MV-4-11 (cell line): ENCODE measurements around the gene STOML2.

Source experiments
- DNase-seq: peaks from one replicate; lab custom pipeline; 2025; lab: John Stamatoyannopoulos, UW

The STOML2 gene

GRCh38 chr9:35107297-35108290 is 4.7 kb upstream of the STOML2 start:
- no peak for DNase-seq

GRCh38 chr9:35106343-35106730 is 3.4 kb upstream of the STOML2 start:
- DNase-seq: no peak

- no peak for DNase-seq
Measured at GRCh38 chr9:35105571-35106342, 2.8 kb upstream of the STOML2 start.

- DNase-seq: no peak
Measured at GRCh38 chr9:35105126-35105525, 2.2 kb upstream of the STOML2 start.

- DNase-seq: no peak
Measured at GRCh38 chr9:35104586-35104985, 1.7 kb upstream of the STOML2 start.

GRCh38 chr9:35103660-35104191 is 795 bp upstream of the STOML2 start:
- DNase-seq: no peak

GRCh38 chr9:35102465-35102768 is 514 bp downstream of the STOML2 start:
- DNase-seq: no peak

- DNase-seq: no peak
Measured at GRCh38 chr9:35097573-35097972, 5.4 kb downstream of the STOML2 start.

- peak; percentile 80 for DNase-seq
Measured at GRCh38 chr9:35096035-35096849, 6.7 kb downstream of the STOML2 start, which contains the start of gene PIGO. PIGO (minus strand) TSS chr9:35096591; CDS start chr9:35095565, 1,026 bp downstream.

- DNase-seq: no peak
Measured at GRCh38 chr9:35091536-35091935, 11.4 kb downstream of the STOML2 start.

GRCh38 chr9:35089434-35089833 is 13.5 kb downstream of the STOML2 start:
- no peak for DNase-seq

- no peak for DNase-seq
Measured at GRCh38 chr9:35085078-35085477, 17.9 kb downstream of the STOML2 start.

GRCh38 chr9:35079426-35080341 is 23.2 kb downstream of the STOML2 start, which contains the start of gene FANCG:
FANCG (minus strand) TSS chr9:35079942; CDS start chr9:35079524, 418 bp downstream.
- DNase-seq: peak; percentile 93

- no peak for DNase-seq
Measured at GRCh38 chr9:35079041-35079425, 23.9 kb downstream of the STOML2 start.

- DNase-seq: no peak
Measured at GRCh38 chr9:35078066-35078465, 24.9 kb downstream of the STOML2 start.

- DNase-seq: no peak
Measured at GRCh38 chr9:35076848-35077247, 26.1 kb downstream of the STOML2 start.

- no peak for DNase-seq
Measured at GRCh38 chr9:35075358-35075757, 27.6 kb downstream of the STOML2 start.

- no peak for DNase-seq
Measured at GRCh38 chr9:35074791-35075190, 28.1 kb downstream of the STOML2 start.

GRCh38 chr9:35074141-35074540 is 28.8 kb downstream of the STOML2 start:
- DNase-seq: no peak

- no peak for DNase-seq
Measured at GRCh38 chr9:35073279-35073612, 29.7 kb downstream of the STOML2 start.
